Posterior vena cava (tissue), 2 donors: ENCODE results near the gene SSH2. TPM values are rescaled to one million over a fixed set of nuclear protein-coding genes. Genes with fewer than 3 reads are reported as not detected.

Experiments
- DNase-seq: peaks from one replicate; pipeline ENCODE4 v3.0.0-alpha.2; 2020; ENCODE audit warnings: low spot score
- intact Hi-C, 2 donors: fragments of 100-400 bp; cut with DNase I; formaldehyde crosslinking; loops; one replicate each; pipeline versions ENCODE4 v1.14.1 to v1.14.2; 2022 to 2023
- total RNA-seq, 2 donors: library from RNA; stranded (reverse); fragmentation: NEBNext Ultra II Directional; extraction: Animal tissue kit (Norgen Biotek cat#: 25700); gene quantifications; one replicate each; pipeline ENCODE4 v1.2.1, GENCODE V29; 2021
- donor health status: DM: yes; HTN: yes; CAD: no.
- donor health status: DM: yes; HTN: yes; CAD: no.

Gene SSH2
- total RNA-seq, 2 donors from 2014 or later, result 26.0 to 33.3 TPM

DNA sequence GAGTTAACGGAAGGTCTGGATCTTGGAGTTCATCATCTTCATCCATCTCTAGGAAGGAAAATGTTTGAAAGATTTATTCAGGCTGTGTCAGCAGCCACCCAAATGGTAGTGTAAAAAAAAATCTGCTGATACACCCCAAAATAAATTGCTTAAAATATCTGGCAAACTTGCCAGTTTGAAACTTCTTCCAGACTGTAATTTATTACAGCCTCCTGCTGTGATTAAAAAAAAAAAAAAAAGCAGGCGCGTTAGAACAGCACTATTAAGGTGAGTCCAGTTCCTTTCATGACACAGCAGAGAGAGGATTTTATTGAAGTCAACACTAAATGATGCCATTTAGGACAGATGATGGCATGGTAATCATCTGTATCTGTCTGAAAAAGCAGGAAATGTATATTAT lies 166.8 kb downstream of the SSH2 start:
- intact Hi-C loops, result no loop called here
- DNase-seq, result no peak

- DNase-seq, result peak; percentile 98
- intact Hi-C loops, result no loop called here
Measured at GRCh38 chr17:29761040-29761761, 168.8 kb downstream of the SSH2 start.

- no peak for DNase-seq
- intact Hi-C loops, result no loop called here
Measured at GRCh38 chr17:29760279-29761039, 169.6 kb downstream of the SSH2 start.

GRCh38 chr17:29758255-29758654 lies 171.8 kb downstream of the SSH2 start:
- intact Hi-C loops, result no loop called here
- no peak for DNase-seq

GRCh38 chr17:29757788-29758187 lies 172.2 kb downstream of the SSH2 start:
- no peak for DNase-seq
- intact Hi-C loops, result no loop called here

GRCh38 chr17:29753845-29754439 lies 176.1 kb downstream of the SSH2 start:
- intact Hi-C loops, result no loop called here
- DNase-seq, result no peak

DNA sequence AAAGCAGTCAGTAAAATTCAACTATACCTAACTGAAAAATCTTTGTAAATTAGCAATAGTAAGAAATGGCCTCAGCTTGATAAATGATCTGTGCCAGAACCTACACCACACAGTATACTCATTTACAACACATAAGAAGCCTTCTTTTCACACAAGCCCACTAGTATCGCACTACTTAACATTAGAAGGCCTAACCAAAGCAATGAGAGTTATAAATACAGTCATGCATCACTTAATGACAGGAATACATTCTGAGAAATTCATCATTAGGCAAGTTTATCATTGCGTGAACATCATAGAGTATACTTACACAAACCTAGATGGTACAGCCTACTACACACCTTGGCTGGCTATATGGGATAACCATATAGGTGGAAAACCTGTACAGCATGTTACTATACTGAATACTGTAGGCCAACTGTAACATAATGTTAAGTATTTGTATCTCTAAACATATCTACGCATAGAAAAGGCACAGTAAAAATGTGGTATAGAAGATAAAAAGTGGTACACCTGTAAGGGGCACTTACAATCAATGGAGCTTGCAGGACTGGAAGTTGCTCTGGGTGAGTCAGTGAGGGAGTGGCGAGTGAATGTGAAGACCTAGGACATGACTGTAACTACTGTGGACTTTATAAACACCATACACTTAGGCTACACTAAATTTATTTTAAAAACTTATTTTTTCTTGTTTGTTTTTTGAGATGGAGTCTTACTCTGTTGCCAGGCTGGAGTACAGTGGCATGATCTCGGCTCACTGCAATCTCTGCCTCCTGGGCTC lies 180.8 kb downstream of the SSH2 start:
- intact Hi-C loops, result no loop called here
- DNase-seq, result no peak

- DNase-seq, result no peak
- intact Hi-C loops, result no loop called here
Measured at GRCh38 chr17:29748400-29748799, 181.6 kb downstream of the SSH2 start.

DNA sequence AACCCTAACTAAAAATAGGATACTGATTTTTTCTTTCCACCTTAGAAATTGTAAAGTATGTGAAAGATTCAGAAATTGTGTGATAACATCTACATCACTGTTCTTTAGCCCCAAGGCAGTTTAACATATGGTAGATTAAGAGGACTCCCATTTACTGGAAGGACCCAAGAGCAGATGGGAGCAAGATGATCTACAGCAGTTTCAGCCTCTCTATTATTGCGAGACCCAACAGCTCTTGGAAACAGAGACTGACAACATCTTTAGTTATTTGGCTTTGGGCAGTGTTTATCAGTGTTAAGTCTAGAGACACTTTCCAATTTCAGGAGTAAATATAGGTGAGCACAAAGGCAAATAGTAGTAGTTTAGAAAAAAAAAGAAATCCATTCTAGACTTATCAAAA lies 182.4 kb downstream of the SSH2 start:
- intact Hi-C loops, result no loop called here

DNA sequence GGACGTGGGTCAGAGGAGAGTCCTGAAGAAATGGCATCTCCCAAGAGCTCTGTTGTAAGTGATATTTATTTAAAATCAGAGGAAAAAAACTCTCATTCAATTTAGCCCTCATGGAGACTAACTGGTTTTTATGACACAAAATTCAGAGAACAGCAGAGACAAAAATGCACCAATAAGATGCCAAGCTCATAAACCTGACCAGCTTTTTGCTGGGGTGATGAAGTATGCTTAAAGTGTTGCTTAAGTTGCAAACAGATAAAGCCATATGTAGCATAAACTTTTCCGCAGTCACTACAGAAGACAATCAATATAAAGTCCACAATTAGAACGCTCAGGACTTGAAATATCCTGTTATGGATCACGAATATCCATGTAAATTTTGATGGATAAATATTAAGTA lies 183.4 kb downstream of the SSH2 start:
- intact Hi-C loops, result no loop called here
- DNase-seq, result no peak

More for the DNA sequence above, 182.4 kb downstream of the SSH2 start:
- DNase-seq, result no peak

DNA sequence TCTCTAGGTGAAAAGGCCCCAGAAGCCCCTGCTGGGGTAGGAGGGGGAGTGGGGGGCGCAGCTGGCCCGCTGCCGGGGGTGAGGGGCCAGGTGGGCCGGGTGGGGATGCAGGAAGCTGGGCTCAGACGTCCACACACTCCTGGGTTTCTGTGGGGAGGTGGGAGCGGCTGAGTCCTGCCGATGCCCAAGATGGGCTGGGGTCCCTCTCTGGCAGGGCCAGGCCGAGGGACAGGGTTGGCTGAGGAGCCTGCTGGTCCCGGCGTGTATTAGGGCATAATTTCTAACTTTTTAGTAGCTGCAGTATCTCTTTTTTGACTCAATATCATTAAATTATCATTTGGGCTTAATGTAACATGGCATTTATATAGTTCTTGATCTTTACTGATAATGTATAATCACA lies 185.9 kb downstream of the SSH2 start:
- intact Hi-C loops, result no loop called here
- no peak for DNase-seq

DNA sequence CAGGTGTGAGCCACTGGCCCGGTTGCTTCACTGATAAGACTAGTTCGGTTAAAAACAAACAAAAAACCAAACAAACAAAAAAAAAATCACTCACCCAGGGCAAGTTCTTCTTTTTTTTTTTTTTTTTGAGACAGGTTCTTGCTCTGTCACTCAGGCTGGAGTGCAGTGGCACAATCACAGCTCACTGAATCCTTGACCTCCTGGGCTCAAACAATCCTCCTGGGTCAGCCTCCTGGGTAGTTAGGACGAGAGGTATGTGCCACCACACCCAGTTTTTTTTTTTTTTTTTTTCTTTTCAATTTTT lies 187.9 kb downstream of the SSH2 start:
- intact Hi-C loops, result no loop called here
- no peak for DNase-seq

DNA sequence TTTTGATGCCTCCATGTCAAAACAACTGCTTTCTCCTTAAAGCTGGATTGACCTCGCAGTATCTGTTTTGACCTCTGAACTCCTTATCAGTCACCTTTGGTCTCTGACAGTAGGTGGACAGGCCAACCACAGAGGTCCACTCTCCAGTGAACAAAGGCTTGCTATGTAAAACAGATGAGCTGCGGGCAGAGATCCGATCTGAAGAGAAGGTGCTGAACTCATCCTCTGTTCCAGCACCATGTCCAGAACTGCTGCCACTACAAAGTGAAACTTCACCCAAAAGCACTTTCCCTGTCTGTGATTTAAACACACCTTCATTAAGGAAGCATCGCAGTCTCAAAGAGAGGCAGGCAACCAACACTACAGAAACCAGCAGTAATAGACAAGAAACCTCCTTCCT lies 190.0 kb downstream of the SSH2 start:
- intact Hi-C loops, result no loop called here
- no peak for DNase-seq

DNA sequence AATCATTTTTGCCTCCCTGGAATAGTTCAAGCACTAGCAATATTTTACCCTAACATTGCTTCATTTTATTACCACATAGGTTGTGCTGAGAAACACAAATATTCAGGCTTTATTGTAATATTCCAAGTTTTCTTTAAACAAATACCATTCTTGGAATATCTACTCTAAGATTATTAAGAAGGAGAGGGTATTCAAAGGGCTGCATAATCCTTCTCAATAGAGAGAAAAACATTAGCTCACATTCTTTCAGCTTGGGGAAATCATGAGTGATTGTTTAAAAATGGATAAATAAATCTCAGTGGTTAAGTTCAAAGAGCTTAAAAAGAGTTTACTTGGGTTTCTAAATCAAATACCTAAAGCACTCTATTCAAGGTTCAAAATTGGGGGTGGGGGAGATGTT lies 195.4 kb downstream of the SSH2 start:
- intact Hi-C loops, result no loop called here
- DNase-seq, result no peak

DNA sequence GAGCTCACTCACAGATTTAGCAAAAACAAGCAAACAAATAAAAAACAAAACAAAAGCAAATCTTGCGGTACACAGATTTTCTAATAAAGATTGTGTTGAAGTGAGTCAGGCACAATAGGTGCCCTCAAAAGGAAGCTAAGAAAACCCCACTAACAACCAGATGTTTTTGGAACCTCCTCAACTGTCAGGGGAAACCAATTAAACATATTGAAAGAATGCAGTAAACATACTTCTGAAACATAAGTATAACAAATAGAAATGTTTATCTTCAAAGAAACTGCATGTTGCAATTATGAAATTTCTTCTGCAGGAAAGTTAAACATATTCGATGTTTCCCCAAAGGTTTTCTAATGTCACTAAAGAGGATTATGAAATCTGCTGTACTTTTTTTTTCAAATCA lies 196.9 kb downstream of the SSH2 start:
- no peak for DNase-seq
- intact Hi-C loops, result no loop called here

GRCh38 chr17:29732613-29733012 lies 197.4 kb downstream of the SSH2 start:
- intact Hi-C loops, result no loop called here
- no peak for DNase-seq

DNA sequence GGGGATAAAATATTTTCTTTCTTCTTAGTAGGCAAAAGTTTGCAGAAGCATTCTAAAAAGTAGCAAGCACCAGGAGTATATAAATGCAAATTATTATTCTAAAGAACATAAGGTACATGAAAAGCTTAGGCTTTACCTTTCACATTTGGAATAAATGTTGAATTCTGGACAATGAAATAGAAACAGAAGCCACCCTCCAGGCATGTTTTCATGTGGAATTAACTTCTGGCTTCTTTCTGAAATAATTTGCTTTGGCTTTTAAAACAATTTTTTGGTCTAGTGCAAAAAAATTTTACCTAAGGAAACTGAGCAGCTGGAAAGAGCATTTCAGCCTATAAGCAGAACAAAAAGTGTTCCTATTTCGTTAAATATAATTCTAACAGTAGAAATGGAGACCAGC lies 197.8 kb downstream of the SSH2 start:
- intact Hi-C loops, result no loop called here
- DNase-seq, result no peak

DNA sequence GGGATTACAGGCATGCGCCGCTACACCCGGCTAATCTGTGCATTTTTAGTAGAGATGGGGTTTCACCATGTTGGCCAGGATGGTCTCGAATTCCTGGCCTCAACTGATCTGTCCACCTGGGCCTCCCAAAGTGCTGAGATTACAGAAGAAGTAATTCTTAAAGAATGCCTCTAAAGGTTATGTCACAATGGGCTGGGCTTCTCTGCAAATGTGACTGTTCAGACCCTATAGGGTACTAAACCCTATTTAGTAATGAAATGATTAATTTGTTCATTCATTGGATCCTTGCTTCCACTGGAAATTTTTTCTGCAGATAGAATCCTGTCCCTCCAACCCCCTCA lies 198.5 kb downstream of the SSH2 start:
- intact Hi-C loops, result no loop called here
- DNase-seq, result no peak

DNA sequence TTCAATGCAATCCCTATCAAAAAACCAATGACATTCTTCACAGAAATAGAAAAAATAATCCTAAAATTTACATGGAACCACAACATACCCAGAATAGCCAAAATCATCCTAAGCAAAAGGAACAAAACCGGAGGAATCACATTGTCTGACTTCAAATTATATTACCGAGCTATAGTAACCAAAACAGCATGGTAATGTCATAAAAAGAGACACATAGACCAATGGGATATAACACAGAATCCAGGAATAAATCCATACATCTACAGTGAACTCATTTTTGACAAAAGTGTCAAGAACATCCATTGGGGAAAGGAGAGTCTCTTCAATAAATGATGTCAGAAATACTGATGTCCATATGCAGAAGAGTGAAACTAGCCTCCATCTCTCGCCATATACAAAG lies 201.5 kb downstream of the SSH2 start:
- intact Hi-C loops, result no loop called here
- DNase-seq, result no peak

- no peak for DNase-seq
- intact Hi-C loops, result no loop called here
Measured at GRCh38 chr17:29726715-29727252, 203.2 kb downstream of the SSH2 start.
